ENCODE data around the gene DCPS. TPM values are rescaled to one million over a fixed set of nuclear protein-coding genes. Genes with fewer than 3 reads are reported as not detected.
"Not testable (repeated sequence)": the region's sequence is repeated elsewhere in the genome, so short reads cannot be mapped to it uniquely, and the experiment has no call there.

The DCPS gene
- total RNA-seq, 2 experiments from 2014 or later = 21.8 to 22.5 TPM

DNA sequence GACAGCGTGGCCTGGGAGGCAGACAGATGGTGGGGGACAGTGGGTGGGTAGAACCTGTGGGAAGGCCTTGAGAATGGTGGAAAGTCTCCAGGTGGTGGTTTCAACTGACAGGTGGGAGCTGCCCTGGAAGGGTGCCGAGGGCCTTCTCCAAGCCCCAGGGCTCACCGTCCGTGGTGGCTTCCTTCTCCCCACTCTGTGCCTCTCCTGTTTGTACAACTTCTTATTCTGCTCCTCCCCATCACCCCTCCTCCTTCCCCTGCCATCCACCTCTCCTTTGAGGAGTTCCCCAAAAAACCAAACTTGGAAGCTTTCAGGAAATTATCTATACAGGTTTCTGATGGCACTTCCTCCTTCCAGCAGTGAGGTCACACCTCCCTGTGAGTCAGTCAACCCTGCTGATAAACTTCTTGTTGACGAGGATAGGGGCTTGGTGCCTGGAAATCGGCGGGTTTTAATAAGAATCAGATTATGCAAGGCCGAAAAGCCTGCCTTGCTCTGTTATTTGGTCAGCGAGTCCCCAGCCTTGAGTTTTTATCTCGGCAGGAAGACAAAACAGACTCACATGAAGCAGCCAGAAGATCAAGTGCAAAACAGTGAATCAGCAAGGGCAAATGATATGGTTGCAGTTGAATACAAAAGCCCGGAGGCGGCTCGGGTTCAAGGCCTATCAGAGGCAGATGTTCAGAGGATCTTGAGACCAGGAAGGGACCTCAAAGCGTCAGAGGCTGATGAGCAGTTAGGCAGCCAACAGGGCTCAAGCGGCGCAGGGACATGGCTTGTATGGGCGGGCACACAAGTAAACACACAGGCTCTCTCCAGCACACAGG is 42.1 kb downstream of the DCPS start:
- POLR2A ChIA-PET = no interaction called here
- Mint-ChIP-seq H3K27ac (peak overlapping the region; percentile 81), H3K4me1 (ENCODE audit: low read depth) (peaks cover 35% of the 10 kb centered on the region), H3K4me3 (no peak overlapping the region), H3K9me3 (ENCODE audit: insufficient read depth) (no peaks in the 10 kb centered on the region), H3K27me3 (ENCODE audit: low read depth) (no peaks in the 10 kb centered on the region), H3K36me3 (ENCODE audit: low read depth) (peaks cover 32% of the 10 kb centered on the region)
- CTCF ChIA-PET = interaction anchor here (1.0 kb wide), 1 partner anchor 35 kb away, joined by 3 read pairs; no protein-coding TSS in a partner anchor
- DNase-seq (no peak), ATAC-seq (no peak)

DNA sequence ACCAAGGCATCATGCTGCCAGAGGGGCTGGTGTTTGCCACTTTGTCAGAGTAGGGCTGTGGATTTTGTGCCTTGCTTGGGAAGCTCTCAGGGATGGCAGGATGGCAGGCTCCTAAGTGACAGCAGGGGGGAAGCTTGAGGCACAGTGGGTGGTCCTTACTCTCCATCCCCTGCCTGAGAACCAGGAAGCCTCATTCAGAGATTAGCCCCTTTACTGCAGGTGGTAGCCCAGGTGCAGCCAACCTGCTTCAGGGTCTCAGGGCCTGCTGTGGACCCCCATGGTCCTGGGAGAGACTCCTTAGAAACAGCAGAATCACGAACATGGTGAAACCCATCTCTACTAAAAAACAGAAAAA is 42.7 kb downstream of the DCPS start:
- POLR2A ChIA-PET = no interaction called here
- peaks cover 30% of the 10 kb centered on the region for H3K36me3 Mint-ChIP-seq (ENCODE audit: low read depth)
- ATAC-seq = no peak
- no peak for DNase-seq
- peaks cover 34% of the 10 kb centered on the region for H3K4me1 Mint-ChIP-seq (ENCODE audit: low read depth)
- no peaks in the 10 kb centered on the region for H3K9me3 Mint-ChIP-seq (ENCODE audit: insufficient read depth)
- CTCF ChIA-PET = no interaction called here
- H3K27ac Mint-ChIP-seq = peak overlapping the region; percentile 81
- no peak overlapping the region for H3K4me3 Mint-ChIP-seq
- no peaks in the 10 kb centered on the region for H3K27me3 Mint-ChIP-seq (ENCODE audit: low read depth)

DNA sequence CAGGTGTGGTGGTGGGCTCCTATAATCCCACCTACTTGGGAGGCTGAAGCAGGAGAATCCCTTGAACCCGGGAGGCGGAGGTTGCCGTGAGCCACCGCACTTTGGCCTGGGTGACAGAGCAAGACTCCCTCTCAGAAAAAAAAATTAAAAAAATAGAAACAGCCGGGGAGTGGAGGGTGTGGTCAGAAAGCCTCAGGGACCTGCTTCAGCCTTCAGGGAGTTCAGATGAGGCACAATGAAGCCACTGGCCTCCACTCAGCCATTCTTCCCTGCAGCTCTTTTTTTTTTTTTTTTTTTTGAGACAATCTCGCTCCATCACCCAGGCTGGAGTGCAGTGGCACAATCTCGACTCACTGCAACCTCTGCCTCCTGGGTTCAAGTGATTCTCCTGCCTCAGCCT is 43.1 kb downstream of the DCPS start:
- H3K27ac Mint-ChIP-seq; H3K4me3 Mint-ChIP-seq; H3K9me3 Mint-ChIP-seq (ENCODE audit: insufficient read depth); ATAC-seq; CTCF ChIA-PET; H3K27me3 Mint-ChIP-seq (ENCODE audit: low read depth); DNase-seq: not testable (repeated sequence)
- Mint-ChIP-seq H3K4me1 (ENCODE audit: low read depth) (peaks cover 32% of the 10 kb centered on the region), H3K36me3 (ENCODE audit: low read depth) (peaks cover 26% of the 10 kb centered on the region)
- POLR2A ChIA-PET = interaction anchor here (0.7 kb wide), 1 partner anchor 43 kb away, joined by 4 read pairs; the partner anchor contains the start of gene DCPS

DNA sequence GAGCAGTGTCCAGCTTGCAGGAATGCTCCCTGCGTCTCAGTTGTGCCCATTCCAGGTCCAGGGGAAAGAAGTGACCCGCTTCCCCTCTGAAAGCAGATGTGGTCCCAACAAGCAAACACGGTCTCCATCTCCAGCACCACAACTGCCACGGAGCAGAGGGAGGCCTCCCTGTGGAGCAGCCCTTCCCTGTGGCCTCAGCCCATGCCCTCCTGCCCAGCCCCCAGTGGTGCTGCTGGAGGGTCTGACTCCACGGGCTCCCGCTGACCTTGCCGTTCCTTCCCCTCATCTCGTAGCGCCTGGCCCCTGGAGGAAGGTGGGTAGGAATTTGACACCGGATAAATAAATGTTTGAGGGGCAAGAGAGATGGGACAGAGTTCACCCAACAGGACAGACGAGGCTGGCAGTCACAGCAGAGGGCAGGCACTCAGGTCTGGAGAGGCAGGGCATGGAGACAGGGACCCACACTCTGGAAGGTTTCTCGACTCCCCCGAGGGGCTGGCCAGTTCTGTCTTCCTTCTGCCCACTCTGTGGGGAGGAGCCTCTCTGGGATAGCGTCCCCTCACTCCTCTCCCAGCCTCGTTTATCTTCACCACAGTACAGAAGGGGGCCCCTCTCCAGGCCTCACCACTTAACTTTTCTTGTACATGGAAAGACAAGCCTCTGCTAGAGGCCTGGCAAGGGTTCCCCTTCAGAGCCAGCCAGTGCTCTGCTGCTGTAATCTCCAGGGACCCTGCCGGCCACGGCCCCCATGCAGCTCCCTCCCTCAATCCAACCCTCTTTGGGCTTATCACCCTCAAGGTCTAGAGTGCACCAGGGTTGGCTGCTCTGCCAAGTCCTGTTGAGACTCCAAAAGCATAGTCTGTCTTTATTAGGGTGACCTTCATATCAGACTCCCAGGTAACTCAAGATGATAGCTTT is 44.1 kb downstream of the DCPS start:
- CTCF ChIA-PET = no interaction called here

DNA sequence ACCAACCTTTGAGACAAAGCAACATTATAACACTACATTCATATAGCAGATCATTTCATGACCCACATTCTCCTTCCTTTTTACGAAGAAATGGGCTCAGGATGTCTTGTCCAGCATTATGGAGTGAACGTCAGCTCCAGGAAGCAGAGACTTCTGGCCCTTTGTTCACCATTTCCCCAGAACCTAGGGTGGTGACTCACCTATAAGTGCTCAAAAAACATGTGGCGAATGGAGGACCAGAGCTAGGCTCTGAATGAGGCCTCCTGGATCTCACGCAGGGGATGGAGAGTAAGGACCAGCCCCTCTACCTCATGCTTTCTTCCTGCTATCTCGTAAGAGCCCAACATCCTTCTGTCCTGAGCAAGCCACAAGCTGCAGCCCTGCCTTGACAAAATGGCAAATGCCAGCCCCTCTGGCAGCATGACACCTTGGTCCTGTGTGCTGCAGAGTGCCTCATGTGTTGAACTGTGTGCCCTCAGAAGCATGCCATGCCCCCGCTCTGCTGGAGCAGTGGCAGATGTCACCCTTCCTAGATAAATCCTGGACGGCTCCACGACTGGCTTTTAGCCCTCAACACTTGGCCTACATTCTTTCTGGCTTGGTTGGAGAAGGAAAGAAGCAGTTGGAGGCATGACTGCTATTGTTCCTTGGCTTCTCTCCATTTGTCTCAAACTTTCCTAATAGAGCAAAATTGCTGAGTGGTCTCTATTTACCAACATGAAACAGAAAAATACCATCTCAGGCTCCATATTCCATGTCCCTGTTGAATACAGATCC is 45.1 kb downstream of the DCPS start:
- DNase-seq (no peak), ATAC-seq (no peak)
- H3K9me3 Mint-ChIP-seq (ENCODE audit: insufficient read depth) = no peaks in the 10 kb centered on the region
- ChIA-PET POLR2A (interaction anchor here (0.5 to 1.2 kb wide), 2 partner anchors 30 to 81 kb away, joined by 3 read pairs; no protein-coding TSS in a partner anchor), CTCF (no interaction called here)
- H3K4me1 Mint-ChIP-seq (ENCODE audit: low read depth) = peaks cover 47% of the 10 kb centered on the region
- no peaks in the 10 kb centered on the region for H3K27me3 Mint-ChIP-seq (ENCODE audit: low read depth)
- no peak overlapping the region for H3K4me3 Mint-ChIP-seq
- H3K27ac Mint-ChIP-seq = no peak overlapping the region
- H3K36me3 Mint-ChIP-seq (ENCODE audit: low read depth) = peaks cover 16% of the 10 kb centered on the region

More for the DNA sequence above, 44.1 kb downstream of the DCPS start:
- H3K27ac Mint-ChIP-seq = no peak overlapping the region
- no peak overlapping the region for H3K4me3 Mint-ChIP-seq
- no peaks in the 10 kb centered on the region for H3K9me3 Mint-ChIP-seq (ENCODE audit: insufficient read depth)
- no peak for ATAC-seq
- no peak for DNase-seq
- POLR2A ChIA-PET = interaction anchor here (0.7 to 1.2 kb wide), 2 partner anchors 29 to 44 kb away, joined by 3 to 4 read pairs; partner anchors contain the start of gene DCPS
- peaks cover 20% of the 10 kb centered on the region for H3K36me3 Mint-ChIP-seq (ENCODE audit: low read depth)
- peaks cover 38% of the 10 kb centered on the region for H3K4me1 Mint-ChIP-seq (ENCODE audit: low read depth)
- H3K27me3 Mint-ChIP-seq (ENCODE audit: low read depth) = no peaks in the 10 kb centered on the region

- Mint-ChIP-seq H3K27me3 (ENCODE audit: low read depth) (no peaks in the 10 kb centered on the region), H3K27ac (no peak overlapping the region), H3K9me3 (ENCODE audit: insufficient read depth) (no peaks in the 10 kb centered on the region), H3K4me1 (ENCODE audit: low read depth) (peaks cover 52% of the 10 kb centered on the region), H3K4me3 (no peak overlapping the region), H3K36me3 (ENCODE audit: low read depth) (peaks cover 22% of the 10 kb centered on the region)
- ATAC-seq (no peak), DNase-seq (no peak)
- CTCF ChIA-PET = no interaction called here
- POLR2A ChIA-PET = no interaction called here
These were observed 47.0 kb downstream of the DCPS start for GRCh38 chr11:126350836-126351235.

DNA sequence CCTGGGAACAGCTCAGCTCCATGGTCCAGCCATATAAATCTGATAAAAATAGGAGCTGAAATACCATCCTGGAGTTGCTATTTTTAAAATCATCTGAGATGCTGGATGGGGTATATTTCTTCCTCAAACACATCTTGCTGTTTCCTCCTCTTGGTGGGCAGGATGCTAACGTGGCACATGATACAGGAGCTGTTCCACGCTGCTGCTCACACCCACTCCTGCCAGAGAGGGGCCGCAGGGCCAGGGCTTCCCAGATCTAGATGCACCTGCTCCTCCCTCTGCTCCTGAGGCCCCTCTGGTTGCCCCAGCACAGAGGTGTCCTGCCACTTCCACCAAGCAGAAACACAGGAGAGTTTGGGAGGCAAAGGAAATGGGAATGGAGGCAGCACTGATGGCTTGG is 48.3 kb downstream of the DCPS start:
- POLR2A ChIA-PET = no interaction called here
- Mint-ChIP-seq H3K4me3 (peak overlapping the region; percentile 25), H3K4me1 (ENCODE audit: low read depth) (peaks cover 51% of the 10 kb centered on the region)

GRCh38 chr11:126352934-126353801 is 49.3 kb downstream of the DCPS start:
- Mint-ChIP-seq H3K27me3 (ENCODE audit: low read depth) (no peaks in the 10 kb centered on the region), H3K4me3 (peak overlapping the region; percentile 63), H3K27ac (peak overlapping the region; percentile 79), H3K9me3 (ENCODE audit: insufficient read depth) (no peaks in the 10 kb centered on the region), H3K4me1 (ENCODE audit: low read depth) (peaks cover 57% of the 10 kb centered on the region), H3K36me3 (ENCODE audit: low read depth) (peaks cover 17% of the 10 kb centered on the region)
- DNase-seq (peak; percentile 51), ATAC-seq (no peak)
- ChIA-PET POLR2A (interaction anchor here (0.6 to 4.4 kb wide), 6 partner anchors 11 to 1971 kb away, joined by 3 to 40 read pairs (median 4); partner anchors contain the start of gene TIRAP), CTCF (interaction anchor here (0.8 to 3.3 kb wide), 5 partner anchors 34 to 127 kb away, joined by 3 to 14 read pairs (median 10); no protein-coding TSS in a partner anchor)

More for the DNA sequence above, 48.3 kb downstream of the DCPS start:
- Mint-ChIP-seq H3K27ac (no peak overlapping the region), H3K36me3 (ENCODE audit: low read depth) (peaks cover 17% of the 10 kb centered on the region), H3K9me3 (ENCODE audit: insufficient read depth) (no peaks in the 10 kb centered on the region), H3K27me3 (ENCODE audit: low read depth) (no peaks in the 10 kb centered on the region)
- CTCF ChIA-PET = interaction anchor here (1.0 kb wide), 1 partner anchor 41 kb away, joined by 3 read pairs; no protein-coding TSS in a partner anchor
- ATAC-seq (no peak), DNase-seq (no peak)

GRCh38 chr11:126354631-126355323 is 50.9 kb downstream of the DCPS start:
- H3K27ac Mint-ChIP-seq = peak overlapping the region; percentile 90
- no peaks in the 10 kb centered on the region for H3K9me3 Mint-ChIP-seq (ENCODE audit: insufficient read depth)
- H3K4me1 Mint-ChIP-seq (ENCODE audit: low read depth) = peaks cover 51% of the 10 kb centered on the region
- ChIA-PET CTCF (interaction anchor here (0.9 to 3.3 kb wide), 4 partner anchors 36 to 125 kb away, joined by 3 to 14 read pairs (median 7); no protein-coding TSS in a partner anchor), POLR2A (interaction anchor here (0.8 to 4.4 kb wide), 2 partner anchors 36 to 71 kb away, joined by 4 to 40 read pairs; no protein-coding TSS in a partner anchor)
- peaks cover 15% of the 10 kb centered on the region for H3K36me3 Mint-ChIP-seq (ENCODE audit: low read depth)
- ATAC-seq (peak; percentile 51), DNase-seq (peak; percentile 32)
- H3K4me3 Mint-ChIP-seq = peak overlapping the region; percentile 94
- H3K27me3 Mint-ChIP-seq (ENCODE audit: low read depth) = no peaks in the 10 kb centered on the region
